ENCODE results near the gene IL33. TPM values are rescaled to one million over a fixed set of nuclear protein-coding genes. Genes with fewer than 3 reads are reported as not detected.

Gene IL33
- total RNA-seq, 1 experiment from 2014 or later, result 0.11 TPM

DNA sequence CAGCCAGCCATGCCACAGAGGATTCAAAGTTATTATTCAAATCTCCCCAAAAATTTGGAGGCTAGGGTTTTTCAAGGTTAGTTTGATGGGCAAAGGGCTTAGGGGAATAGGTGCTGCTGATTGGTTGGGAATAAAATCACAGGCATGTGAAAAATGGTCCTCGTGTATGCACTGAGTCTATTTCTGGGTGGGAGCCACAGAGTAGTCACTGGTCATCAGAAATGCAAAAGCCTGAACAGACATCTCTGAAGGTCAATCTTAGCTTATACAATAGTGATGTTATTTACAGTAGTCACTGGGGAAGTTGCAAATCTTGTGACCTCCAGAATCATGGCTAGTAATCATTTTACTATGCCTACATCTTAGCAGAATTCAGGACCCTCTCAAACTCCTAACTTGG lies 1.3 kb downstream of the IL33 start:
- no peak for DNase-seq (ENCODE audit: low read depth)

DNA sequence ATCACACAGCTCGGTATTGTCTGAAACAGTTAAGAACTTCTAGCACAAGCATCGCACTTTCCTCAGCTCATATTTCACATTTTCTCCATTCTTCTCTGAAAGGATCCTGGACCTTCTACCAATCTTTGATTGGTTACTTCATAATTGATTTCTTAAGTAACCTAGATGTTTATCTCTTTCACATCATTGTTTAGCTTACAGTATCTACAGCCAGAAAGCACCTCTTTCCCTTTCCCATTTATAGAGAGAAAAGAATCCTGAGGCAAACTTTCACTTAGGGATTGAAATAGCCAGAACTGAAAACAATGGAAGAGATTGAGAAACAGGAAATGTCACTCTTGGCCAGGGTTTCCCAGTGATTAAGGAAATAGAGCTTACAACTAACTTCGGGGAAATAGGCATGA lies 2.5 kb downstream of the IL33 start:
- DNase-seq (ENCODE audit: low read depth), result no peak

DNA sequence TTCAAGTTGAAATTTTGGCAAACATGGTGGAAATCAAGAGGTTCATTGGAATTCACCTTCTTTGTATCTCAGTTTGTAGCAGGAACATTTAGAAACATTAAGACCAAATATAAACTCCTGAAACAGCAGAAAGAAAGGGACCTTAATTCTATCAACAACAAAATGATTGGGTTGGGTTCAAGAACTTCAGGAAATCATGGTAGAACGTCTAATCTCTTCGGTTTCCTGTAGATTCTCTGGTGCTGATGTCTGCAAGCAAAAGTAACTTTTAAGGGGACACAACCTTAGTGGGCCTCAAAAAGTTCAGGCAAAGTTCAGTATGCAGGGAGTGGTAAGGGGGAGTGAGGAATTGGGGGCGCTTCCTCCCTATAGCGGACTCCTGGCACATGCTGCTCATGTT lies 3.4 kb downstream of the IL33 start:
- no peak for DNase-seq (ENCODE audit: low read depth)

DNA sequence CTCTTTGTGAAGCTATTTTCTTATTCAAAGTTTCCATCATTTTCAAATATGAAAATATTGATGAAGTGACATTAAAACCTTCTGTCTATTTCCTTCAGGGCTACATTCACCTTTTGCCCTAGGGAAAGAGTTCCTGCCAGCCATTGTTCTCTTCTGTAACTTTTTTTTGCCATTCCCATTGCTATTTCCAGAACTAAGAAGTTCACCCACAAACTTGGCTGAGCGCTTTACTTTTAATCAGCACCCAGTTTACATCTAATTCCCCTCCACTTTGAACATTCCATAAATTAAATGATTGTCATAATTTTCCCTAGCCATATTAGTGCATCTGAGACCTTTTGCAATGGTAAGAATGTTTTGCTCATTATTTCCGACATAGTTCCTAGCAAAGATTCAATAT lies 4.4 kb downstream of the IL33 start:
- DNase-seq (ENCODE audit: low read depth), result no peak

DNA sequence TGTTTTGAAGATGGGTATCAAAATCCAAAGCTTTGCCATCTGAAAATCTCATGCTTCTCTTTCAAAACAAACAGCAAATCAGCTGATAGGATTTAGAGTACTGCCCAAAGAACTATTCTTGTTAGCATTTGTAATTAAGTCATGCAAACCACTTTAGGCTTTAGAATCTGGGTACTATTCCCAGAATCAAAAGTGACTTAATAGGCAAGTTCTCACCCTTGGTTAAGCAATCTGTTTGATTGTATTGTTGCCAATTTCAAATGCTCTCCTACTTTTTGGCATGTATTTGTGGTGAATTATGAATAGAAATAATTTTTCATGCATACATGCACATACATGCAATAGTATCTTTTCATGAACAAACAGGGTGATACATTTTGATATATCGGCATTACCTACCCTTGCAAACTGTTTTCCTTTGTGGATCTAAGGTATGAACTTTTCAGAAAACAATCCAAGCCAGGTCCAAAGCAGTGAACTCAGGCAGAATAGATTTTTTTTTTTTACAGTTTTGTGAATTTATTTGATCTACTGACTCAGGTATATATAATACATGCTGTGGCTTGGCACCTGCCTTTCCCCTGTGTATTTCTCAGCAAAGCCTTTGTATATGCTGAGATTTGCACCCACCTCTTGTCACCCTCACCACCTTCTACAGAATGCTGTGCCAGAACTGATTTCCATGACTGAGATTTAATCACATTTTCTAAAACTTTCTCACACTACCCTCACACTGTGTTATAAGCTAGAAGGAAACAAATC lies 9.0 kb downstream of the IL33 start:
- DNase-seq (ENCODE audit: low read depth), result no peak

DNA sequence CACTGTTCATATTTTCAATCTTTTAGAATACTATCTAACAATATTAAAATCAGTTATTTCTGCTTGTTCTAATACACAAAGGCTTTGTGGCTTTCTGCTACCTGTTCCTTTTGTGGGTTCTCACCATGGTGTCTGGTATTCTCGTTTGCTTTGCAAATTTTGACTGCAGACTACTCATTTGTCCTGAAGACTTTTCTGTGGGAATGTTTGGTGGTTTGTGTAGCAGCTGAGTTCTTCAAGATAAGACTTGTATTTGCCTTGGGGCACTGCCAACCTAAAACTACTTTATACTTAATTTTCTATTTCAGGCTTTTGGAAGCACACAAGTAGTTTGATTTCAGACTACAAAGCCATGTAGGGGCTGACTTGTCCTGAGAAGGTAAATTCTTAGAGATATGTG lies 11.1 kb downstream of the IL33 start:
- DNase-seq (ENCODE audit: low read depth), result no peak

DNA sequence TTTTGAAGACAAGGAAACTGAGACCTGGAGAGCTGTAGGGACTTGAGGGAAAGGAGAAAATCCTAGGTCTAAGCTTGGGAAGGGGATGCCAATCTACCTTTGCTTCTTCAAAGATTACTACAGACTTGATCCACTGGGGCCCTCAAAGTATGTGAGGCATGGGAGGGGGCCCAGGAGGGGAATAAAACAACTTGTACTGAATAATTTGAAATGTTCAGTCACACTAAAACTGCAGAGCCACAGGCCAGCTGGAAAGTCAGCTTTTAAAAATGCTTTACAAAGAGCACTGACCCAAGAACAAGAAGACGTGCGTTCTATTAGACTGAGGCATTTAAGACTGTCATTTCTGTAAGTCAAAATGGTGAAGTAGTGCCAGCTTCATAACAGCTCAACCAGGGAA lies 13.6 kb downstream of the IL33 start:
- DNase-seq (ENCODE audit: low read depth), result no peak

GRCh38 chr9:6229619-6230018 lies 14.0 kb downstream of the IL33 start:
- no peak for DNase-seq (ENCODE audit: low read depth)

- DNase-seq (ENCODE audit: low read depth), result peak; percentile 41
Measured at GRCh38 chr9:6230037-6230780, 14.6 kb downstream of the IL33 start.

- no peak for DNase-seq (ENCODE audit: low read depth)
Measured at GRCh38 chr9:6232336-6232945, 16.8 kb downstream of the IL33 start.

GRCh38 chr9:6234014-6234413 lies 18.4 kb downstream of the IL33 start:
- DNase-seq (ENCODE audit: low read depth), result no peak

DNA sequence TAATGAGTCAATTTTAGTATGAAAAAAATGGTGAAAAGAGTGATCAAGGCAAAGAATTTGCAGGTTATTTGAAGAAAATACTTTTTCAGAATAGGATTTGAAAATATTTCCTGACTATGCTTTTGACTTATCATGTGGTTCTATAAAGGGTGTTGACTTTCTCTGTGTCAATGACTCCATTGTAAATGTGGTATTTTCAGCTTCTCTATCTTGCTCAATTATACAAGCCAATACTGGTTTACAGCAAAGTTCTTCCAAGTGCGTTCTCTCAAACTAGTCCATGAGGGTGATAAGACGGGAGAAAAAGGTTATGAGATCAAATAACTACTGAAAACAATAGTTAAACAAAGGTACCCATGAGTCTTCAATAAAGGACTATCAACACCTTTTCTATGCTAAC lies 21.7 kb downstream of the IL33 start:
- DNase-seq (ENCODE audit: low read depth), result no peak

DNA sequence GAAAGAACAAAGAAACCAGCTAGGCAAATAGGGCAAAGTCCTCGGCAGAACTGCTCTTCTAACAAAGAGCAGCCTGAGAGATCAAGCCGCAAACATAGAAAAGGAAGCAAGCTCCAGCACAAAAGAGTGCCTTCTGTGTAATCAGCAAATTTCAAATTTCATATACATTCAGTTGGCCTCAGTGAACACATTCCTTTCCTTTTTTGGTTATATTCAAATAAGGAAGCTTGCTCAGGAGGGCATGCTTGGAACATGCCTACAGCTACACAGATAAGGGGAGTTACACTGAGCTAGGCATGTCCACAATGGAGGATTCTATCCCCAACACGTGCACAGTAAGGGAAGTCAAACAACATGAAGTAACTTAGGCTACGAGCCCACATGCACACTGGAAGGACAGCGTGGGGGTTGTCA lies 23.4 kb downstream of the IL33 start:
- no peak for DNase-seq (ENCODE audit: low read depth)

GRCh38 chr9:6239694-6240093 lies 24.1 kb downstream of the IL33 start:
- DNase-seq (ENCODE audit: low read depth), result peak; percentile 52

DNA sequence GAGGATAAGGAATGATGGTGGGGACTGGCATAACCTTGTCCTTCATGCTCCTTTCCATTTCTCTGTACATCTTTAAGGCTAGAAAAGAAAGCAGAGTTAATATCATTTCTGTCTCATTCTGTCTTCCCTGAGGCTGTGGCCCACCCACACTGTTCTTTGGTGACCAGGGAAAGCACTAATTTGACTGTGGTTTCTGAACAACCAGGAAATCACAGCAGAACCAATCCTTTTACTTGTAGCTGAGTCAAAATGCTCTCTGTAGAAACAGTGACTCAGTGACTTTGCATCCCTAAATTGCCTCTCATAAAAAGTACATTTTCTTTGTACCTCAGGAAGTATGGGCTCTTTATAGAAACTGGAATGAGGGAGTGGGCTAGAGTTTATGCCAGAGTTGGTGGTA lies 28.1 kb downstream of the IL33 start:
- DNase-seq (ENCODE audit: low read depth), result peak; percentile 27

- peak; percentile 26 for DNase-seq (ENCODE audit: low read depth)
Measured at GRCh38 chr9:6247266-6247665, 31.7 kb downstream of the IL33 start.

DNA sequence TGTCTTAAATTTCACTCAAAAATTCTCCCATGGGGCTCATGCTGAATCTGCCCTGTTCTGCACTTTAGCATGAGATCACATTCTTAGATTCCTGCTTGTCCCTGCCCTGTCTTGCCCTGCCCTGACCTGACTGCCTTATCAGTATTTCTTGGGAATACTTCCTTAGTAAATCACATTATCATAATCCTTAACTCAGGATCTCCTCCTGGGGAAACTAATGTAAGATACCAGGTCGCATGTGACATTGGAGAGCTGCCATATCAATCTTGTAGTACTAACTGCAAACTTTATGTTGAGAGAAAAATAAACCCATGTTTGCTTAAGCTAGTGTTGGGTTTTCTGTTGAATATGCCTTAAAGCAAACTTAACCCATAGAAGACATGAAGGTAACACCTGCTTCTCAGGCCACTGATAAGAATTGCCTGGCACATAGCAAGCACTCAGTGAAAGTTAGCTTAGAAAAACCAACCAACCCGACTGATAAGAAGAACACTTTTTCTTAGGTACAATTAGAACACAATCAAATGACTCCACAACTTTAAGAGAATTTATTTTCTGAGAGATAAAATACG lies 53.3 kb downstream of the IL33 start:
- no peak for DNase-seq (ENCODE audit: low read depth)

- DNase-seq (ENCODE audit: low read depth), result no peak
Measured at GRCh38 chr9:6270896-6271295, 55.3 kb downstream of the IL33 start.

DNA sequence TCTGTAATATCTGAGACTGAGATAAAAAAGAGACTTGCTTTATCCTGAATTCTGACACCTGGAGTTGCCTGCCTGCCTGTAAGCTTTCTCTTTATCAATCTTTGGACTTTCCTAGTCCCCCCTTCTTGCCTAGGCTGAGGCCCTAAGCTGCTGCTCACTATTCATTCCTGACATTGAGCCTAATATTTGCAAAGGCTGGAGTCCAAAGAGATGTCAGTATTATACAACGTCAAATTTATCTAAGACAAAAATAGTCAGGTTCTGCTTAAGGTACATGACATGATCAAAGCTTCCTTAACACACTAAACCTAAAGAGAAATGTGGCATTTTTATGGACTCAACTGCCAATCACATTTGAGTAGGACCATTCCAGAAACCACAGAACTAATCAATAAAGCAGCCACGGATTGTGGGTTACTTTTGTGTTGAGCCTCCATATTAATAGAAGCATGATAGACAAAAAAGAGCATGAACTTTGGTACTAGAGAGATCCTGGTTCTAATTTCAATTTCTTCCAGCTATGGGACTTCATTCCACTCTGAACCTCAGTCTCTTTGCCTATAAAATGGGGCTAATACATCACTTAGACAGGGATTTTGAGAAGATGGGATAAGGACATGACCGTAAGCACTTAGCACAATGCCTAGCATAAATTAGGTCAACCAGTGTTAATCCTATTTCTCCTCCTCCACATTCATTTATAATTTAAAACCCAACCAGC lies 56.1 kb downstream of the IL33 start:
- no peak for DNase-seq (ENCODE audit: low read depth)

GRCh38 chr9:6272229-6272598 lies 56.6 kb downstream of the IL33 start:
- DNase-seq (ENCODE audit: low read depth), result peak; percentile 33

DNA sequence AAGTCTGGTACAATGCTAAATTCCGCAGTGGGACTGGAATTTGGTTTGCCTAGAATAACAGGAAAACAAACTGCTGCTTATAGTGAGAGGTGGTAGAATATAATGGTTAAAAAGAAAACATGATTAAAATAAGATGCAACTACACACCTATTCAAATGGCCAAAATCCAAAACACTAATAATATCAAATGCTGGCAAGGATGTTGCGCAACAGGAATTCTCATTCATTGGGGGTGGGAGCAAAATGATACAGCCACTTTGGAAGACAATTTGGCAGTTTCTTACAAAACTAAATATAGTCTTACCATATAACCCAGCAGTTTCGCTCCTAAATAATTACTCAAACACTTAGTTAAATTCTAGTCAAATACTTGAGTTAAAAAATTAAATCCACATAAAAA lies 61.8 kb downstream of the IL33 start:
- no peak for DNase-seq (ENCODE audit: low read depth)

DNA sequence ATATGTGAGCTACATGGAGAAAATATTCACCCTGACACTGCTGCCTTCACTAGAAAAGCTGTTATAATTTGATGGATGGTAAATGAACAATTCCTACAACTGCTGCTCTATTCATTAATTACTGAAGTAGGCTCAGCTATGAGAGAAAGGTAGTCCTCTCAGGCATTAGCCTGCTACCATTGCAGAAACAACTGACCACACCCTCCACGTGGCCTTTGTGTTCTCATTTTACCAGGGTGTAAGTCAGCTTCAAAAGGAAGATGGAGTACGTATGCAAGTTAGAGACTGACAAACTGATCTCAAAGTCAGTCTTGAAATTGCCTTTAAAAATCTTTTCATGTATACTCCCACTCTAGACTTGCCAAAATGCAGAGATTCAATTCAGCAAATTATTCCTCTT lies 86.3 kb downstream of the IL33 start:
- no peak for DNase-seq (ENCODE audit: low read depth)

Measured in LHCN-M2 (cell line).